GM21737 (cell line): ENCODE measurements around the gene CHST11.

Source experiments
- ATAC-seq: cut with Tn5 transposase; IDR thresholded peaks from one replicate; pipeline ENCODE4 v1.9.1; 2021; ENCODE audit warnings: mild to moderate bottlenecking, moderate library complexity; ENCODE audit not compliant: unreplicated experiment

The CHST11 gene

GRCh38 chr12:104748356-104748755, 291.6 kb downstream of the CHST11 start:
- no peak for ATAC-seq

GRCh38 chr12:104748790-104749189, 292.0 kb downstream of the CHST11 start:
- no peak for ATAC-seq

GRCh38 chr12:104749545-104749944, 292.8 kb downstream of the CHST11 start:
- no peak for ATAC-seq

- peak; percentile 57 for ATAC-seq
These were observed 293.3 kb downstream of the CHST11 start for GRCh38 chr12:104750061-104750460.

GRCh38 chr12:104751120-104751519, 294.4 kb downstream of the CHST11 start:
- ATAC-seq, result peak; percentile 31

GRCh38 chr12:104751594-104751993, 294.8 kb downstream of the CHST11 start:
- ATAC-seq, result peak; percentile 66

GRCh38 chr12:104752016-104752415, 295.3 kb downstream of the CHST11 start:
- ATAC-seq, result no peak

- no peak for ATAC-seq
These were observed 296.1 kb downstream of the CHST11 start for GRCh38 chr12:104752881-104753280.

GRCh38 chr12:104756901-104757300, 300.2 kb downstream of the CHST11 start:
- ATAC-seq, result no peak

GRCh38 chr12:104758771-104759170, 302.0 kb downstream of the CHST11 start:
- no peak for ATAC-seq

GRCh38 chr12:104761091-104761490, 304.3 kb downstream of the CHST11 start:
- no peak for ATAC-seq

GRCh38 chr12:104761611-104762010, 304.9 kb downstream of the CHST11 start:
- no peak for ATAC-seq

- ATAC-seq, result no peak
These were observed 306.5 kb downstream of the CHST11 start for GRCh38 chr12:104763168-104763805.

GRCh38 chr12:104764225-104765091, 307.7 kb downstream of the CHST11 start:
- no peak for ATAC-seq

- no peak for ATAC-seq
These were observed 310.5 kb downstream of the CHST11 start for GRCh38 chr12:104767261-104767660.

- no peak for ATAC-seq
These were observed 311.3 kb downstream of the CHST11 start for GRCh38 chr12:104768033-104768432.

- ATAC-seq, result no peak
These were observed 312.4 kb downstream of the CHST11 start for GRCh38 chr12:104769144-104769561.

GRCh38 chr12:104772336-104772735, 315.6 kb downstream of the CHST11 start:
- no peak for ATAC-seq

GRCh38 chr12:104775731-104776231, 319.0 kb downstream of the CHST11 start:
- no peak for ATAC-seq

- ATAC-seq, result no peak
These were observed 322.4 kb downstream of the CHST11 start for GRCh38 chr12:104779134-104779533.

GRCh38 chr12:104782296-104782695, 325.5 kb downstream of the CHST11 start:
- ATAC-seq, result no peak

GRCh38 chr12:104784592-104784991, 327.8 kb downstream of the CHST11 start:
- no peak for ATAC-seq
